Activated CD8-positive, alpha-beta T cell treated with anti-CD3 and anti-CD28 coated beads for 36 hours (primary cell): Measurements from ENCODE around the gene ENPP7. TPM values are rescaled to one million over a fixed set of nuclear protein-coding genes. Genes with fewer than 3 reads are reported as not detected.
"Not testable (repeated sequence)": the region's sequence is repeated elsewhere in the genome, so short reads cannot be mapped to it uniquely, and the experiment has no call there.

ENCODE experiments used
- ATAC-seq: fragments of 200-7000 bp; cut with Tn5 transposase; one replicate; pipeline ENCODE4 v1.10.0; 2021; ENCODE audit warnings: mild to moderate bottlenecking, moderate library complexity
- CTCF ChIA-PET: fragments of 350-600 bp; sonication (Branson Sonifier 250); formaldehyde crosslinking; loops from one replicate; lab custom pipeline; 2021; ENCODE audit warnings: antibody characterized with exemption; lab: Charles Lee
- POLR2A ChIA-PET: fragments of 350-600 bp; sonication (Branson Sonifier 250); formaldehyde crosslinking; loops from one replicate; lab custom pipeline; 2021; ENCODE audit warnings: antibody characterized with exemption; lab: Charles Lee
- DNase-seq: peaks from one replicate; pipeline ENCODE4 v3.0.0-alpha.2; 2020
- H3K27ac Mint-ChIP-seq: one replicate; pipeline ENCODE4 v1.8.0; 2021; ENCODE audit warnings: mild to moderate bottlenecking, mixed read lengths
- H3K27me3 Mint-ChIP-seq: one replicate; pipeline ENCODE4 v1.8.0; 2021; ENCODE audit warnings: mixed read lengths
- H3K36me3 Mint-ChIP-seq: one replicate; pipeline ENCODE4 v1.8.0; 2021; ENCODE audit warnings: low read depth, mixed read lengths
- H3K4me1 Mint-ChIP-seq: one replicate; pipeline ENCODE4 v1.8.0; 2021; ENCODE audit warnings: low read depth, mixed read lengths
- H3K4me3 Mint-ChIP-seq: one replicate; pipeline ENCODE4 v1.8.0; 2021; ENCODE audit warnings: mild to moderate bottlenecking, moderate library complexity, mixed read lengths
- H3K9me3 Mint-ChIP-seq: one replicate; pipeline ENCODE4 v1.8.0; 2021; ENCODE audit warnings: mixed read lengths
- intact Hi-C: fragments of 100-400 bp; cut with micrococcal nuclease; formaldehyde crosslinking; loops from one replicate; pipeline ENCODE4 v1.10.0; 2022
- total RNA-seq, 2 experiments: library from RNA; stranded (reverse); gene quantifications; one replicate each; pipeline ENCODE4 v1.2.3, GENCODE V29; 2021
- TF ChIP-seq, protein P1 (sequence below): fragments of 200-600 bp; IDR thresholded peaks from one replicate; pipeline ENCODE4 v1.8.0; 2022; ENCODE audit warnings: antibody characterized with exemption, mild to moderate bottlenecking

ENPP7 gene
- total RNA-seq, 2 experiments from 2014 or later, result 0.16 TPM; not detected in 1

DNA sequence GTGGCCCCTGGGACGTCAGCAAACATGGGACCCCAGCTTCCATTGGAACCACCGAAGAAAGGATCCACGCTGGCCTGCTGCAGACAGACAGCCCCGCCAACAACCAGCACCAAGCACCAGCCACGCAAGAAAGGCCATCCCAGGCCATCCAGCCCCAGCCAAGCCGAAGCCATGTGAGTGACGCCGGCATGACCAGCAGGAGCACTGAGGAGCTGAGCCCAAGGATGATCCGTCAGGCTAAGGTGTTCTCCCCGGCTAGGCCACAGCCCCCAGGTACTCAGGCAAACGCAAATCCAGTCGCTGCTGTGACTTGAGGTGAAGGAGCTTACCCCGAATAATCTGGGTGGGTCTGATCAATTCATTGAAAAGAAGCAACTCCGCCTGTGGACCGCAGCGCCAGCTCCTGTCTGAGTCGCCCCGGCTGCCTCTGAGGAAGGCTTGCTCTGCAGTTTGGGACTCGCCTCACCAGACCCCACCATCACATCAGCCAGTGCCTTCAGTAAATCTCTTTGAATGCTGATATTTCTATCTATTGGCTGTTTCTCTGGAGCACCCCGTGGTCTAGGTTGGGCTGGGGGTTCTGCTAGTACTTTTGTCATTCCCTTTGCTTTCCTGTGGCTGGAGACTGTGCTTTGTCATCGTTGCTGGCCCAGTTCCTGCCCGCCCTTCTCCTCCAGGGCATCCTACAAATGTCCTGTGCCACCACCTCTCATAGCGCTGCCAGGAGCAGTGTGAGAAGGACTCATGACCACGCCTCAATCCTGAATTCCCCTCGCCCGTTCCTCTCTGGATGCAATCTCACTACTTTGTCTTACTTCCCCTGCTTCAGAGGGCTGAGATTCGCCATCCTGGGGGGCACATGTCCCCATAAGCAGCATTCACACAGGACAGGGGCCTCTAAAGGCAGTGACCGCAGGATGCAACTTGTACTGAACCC, 39.1 kb downstream of the ENPP7 start:
- CTCF ChIA-PET, result interaction anchor here (1.3 to 1.5 kb wide), 2 partner anchors 25 to 28 kb away, joined by 5 read pairs; no protein-coding TSS in a partner anchor
- H3K27me3 Mint-ChIP-seq, result peaks cover 21% of the 10 kb centered on the region
- no peaks in the 10 kb centered on the region for H3K9me3 Mint-ChIP-seq
- POLR2A ChIA-PET, result no interaction called here
- H3K36me3 Mint-ChIP-seq, result no peaks in the 10 kb centered on the region
- H3K27ac Mint-ChIP-seq, result no peak overlapping the region
- DNase-seq (no peak), ATAC-seq (no peak)
- no peaks in the 10 kb centered on the region for H3K4me1 Mint-ChIP-seq
- intact Hi-C loops, result no loop called here
- TF ChIP-seq, protein P1, sequence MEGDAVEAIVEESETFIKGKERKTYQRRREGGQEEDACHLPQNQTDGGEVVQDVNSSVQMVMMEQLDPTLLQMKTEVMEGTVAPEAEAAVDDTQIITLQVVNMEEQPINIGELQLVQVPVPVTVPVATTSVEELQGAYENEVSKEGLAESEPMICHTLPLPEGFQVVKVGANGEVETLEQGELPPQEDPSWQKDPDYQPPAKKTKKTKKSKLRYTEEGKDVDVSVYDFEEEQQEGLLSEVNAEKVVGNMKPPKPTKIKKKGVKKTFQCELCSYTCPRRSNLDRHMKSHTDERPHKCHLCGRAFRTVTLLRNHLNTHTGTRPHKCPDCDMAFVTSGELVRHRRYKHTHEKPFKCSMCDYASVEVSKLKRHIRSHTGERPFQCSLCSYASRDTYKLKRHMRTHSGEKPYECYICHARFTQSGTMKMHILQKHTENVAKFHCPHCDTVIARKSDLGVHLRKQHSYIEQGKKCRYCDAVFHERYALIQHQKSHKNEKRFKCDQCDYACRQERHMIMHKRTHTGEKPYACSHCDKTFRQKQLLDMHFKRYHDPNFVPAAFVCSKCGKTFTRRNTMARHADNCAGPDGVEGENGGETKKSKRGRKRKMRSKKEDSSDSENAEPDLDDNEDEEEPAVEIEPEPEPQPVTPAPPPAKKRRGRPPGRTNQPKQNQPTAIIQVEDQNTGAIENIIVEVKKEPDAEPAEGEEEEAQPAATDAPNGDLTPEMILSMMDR, result no peak
- no peak overlapping the region for H3K4me3 Mint-ChIP-seq

DNA sequence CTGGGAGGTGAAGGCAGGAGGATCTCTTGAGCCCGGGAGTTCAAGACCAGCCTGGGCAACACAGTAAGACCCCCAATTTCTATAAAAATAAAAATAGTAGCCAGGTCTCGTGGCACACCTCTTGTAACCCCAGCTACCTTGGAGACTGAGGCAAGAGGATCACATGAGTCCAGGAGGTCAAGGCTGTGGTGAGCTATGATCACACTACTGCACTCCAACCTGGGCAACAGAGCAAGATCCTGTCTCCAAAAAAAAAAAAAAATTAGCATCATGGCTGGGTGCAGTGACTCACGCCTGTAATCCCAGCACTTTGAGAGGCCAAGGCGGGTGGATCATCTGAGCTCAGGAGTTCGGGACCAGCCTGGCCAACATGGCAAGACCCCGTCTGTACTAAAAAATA, 40.5 kb downstream of the ENPP7 start:
- Mint-ChIP-seq H3K9me3 (no peaks in the 10 kb centered on the region), H3K4me3 (no peak overlapping the region), H3K4me1 (no peaks in the 10 kb centered on the region), H3K27me3 (peaks cover 27% of the 10 kb centered on the region), H3K27ac (no peak overlapping the region), H3K36me3 (no peaks in the 10 kb centered on the region)
- DNase-seq (no peak), ATAC-seq (no peak)
- intact Hi-C loops, result no loop called here
- POLR2A ChIA-PET, result no interaction called here
- CTCF ChIA-PET, result no interaction called here
- TF ChIP-seq, protein P1, result no peak

DNA sequence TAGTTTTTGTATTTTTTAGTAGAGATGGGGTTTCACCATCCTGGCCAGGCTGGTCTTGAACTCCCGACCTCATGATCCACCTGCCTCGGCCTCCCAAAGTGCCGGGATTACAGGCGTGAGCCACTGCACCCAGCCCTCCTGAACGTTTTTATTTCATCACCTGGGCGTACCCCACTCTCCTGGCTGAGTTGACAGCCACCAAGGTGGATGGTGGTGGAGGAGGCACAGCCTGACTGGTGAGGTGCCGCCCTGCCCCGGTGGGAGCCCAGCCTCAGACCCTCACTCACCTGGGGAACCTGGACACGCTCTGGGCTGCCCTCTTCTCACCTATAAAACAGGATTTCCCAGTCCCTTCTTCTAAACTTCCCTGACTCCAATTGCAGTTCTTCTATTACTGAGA, 42.0 kb downstream of the ENPP7 start:
- H3K9me3 Mint-ChIP-seq, DNase-seq: not testable (repeated sequence)
- POLR2A ChIA-PET, result interaction anchor here (1.0 kb wide), 1 partner anchor 24 kb away, joined by 3 read pairs; the partner anchor contains the start of gene CBX8

DNA sequence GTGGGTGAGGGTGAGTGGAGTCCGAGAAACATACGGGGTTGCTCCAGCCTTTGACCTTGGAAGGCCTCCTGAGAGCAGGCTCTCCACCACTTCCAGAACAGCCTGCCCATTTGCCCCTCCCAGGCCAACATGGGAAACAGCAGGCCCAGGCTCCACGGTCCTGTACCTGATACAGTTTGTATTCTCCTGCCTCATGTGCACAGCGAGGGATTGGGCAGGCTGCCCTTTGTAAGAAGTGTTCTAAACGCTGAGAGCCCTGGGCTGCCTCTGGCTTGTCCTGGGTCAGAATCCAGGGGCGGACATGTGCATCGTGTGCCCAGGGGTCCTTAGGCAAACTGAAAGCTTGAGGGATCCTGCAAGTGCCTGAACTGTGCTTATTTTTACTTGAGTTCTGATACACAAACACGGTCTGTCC, 43.8 kb downstream of the ENPP7 start:
- no peak for ATAC-seq
- intact Hi-C loops, result no loop called here
- peaks cover 10% of the 10 kb centered on the region for H3K4me1 Mint-ChIP-seq
- no peak overlapping the region for H3K27ac Mint-ChIP-seq
- H3K36me3 Mint-ChIP-seq, result no peaks in the 10 kb centered on the region
- no peaks in the 10 kb centered on the region for H3K9me3 Mint-ChIP-seq
- H3K4me3 Mint-ChIP-seq, result no peak overlapping the region
- no peak for DNase-seq
- ChIA-PET CTCF (interaction anchor here (0.9 to 4.0 kb wide), 5 partner anchors 16 to 142 kb away, joined by 3 to 19 read pairs (median 3); no protein-coding TSS in a partner anchor), POLR2A (no interaction called here)
- TF ChIP-seq, protein P1, result no peak
- H3K27me3 Mint-ChIP-seq, result peaks cover 32% of the 10 kb centered on the region

More for the DNA sequence above, 42.0 kb downstream of the ENPP7 start:
- H3K4me1 Mint-ChIP-seq, ATAC-seq, intact Hi-C loops, CTCF ChIA-PET, H3K36me3 Mint-ChIP-seq, H3K4me3 Mint-ChIP-seq, H3K27ac Mint-ChIP-seq: not testable (repeated sequence)
- H3K27me3 Mint-ChIP-seq, result peaks cover 33% of the 10 kb centered on the region

DNA sequence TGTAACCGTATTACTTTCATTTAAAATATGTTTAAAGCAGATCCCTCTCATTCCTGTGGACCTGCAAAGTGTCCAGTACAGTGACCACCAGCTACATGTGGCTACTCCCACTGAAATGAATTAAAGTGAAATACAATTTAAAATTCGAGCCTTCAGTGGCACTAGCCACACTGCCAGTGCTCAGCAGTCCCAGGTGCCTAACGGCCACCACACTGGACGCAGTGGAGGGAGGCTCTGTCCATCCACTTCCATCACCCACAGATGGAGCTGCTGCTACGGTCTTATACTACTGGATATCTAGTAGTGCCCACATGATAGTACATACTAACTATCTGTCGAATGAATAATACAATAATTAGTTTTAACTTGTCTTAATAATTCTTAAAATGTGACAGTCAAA, 44.9 kb downstream of the ENPP7 start:
- DNase-seq (no peak), ATAC-seq (no peak)
- Mint-ChIP-seq H3K4me3 (no peak overlapping the region), H3K36me3 (no peaks in the 10 kb centered on the region), H3K9me3 (no peaks in the 10 kb centered on the region), H3K4me1 (peaks cover 14% of the 10 kb centered on the region), H3K27me3 (peaks cover 37% of the 10 kb centered on the region), H3K27ac (no peak overlapping the region)
- TF ChIP-seq, protein P1, result no peak
- ChIA-PET POLR2A (no interaction called here), CTCF (interaction anchor here (1.1 to 4.0 kb wide), 5 partner anchors 26 to 69 kb away, joined by 3 to 19 read pairs (median 4); no protein-coding TSS in a partner anchor)
- intact Hi-C loops, result no loop called here
